H9 (cell line): ENCODE measurements around the gene HCN2. TPM values are rescaled to one million over a fixed set of nuclear protein-coding genes. Genes with fewer than 3 reads are reported as not detected.

ENCODE experiments used
- DNase-seq: peaks from one replicate; pipeline ENCODE4 v3.0.0-alpha.2; 2017
- H2AFZ ChIP-seq: one replicate; pipeline ENCODE4 v1.6.1; 2013; ENCODE audit warnings: mild to moderate bottlenecking, low read length, control low read depth, moderate library complexity
- H2AK5ac ChIP-seq: 2 replicates; pipeline ENCODE4 v1.6.1; 2013; ENCODE audit warnings: low read length, control low read depth, mixed read lengths; ENCODE audit not compliant: insufficient read length
- H2BK120ac ChIP-seq: one replicate; pipeline ENCODE4 v1.6.1; 2013; ENCODE audit warnings: low read depth, mild to moderate bottlenecking, low read length, control low read depth, inconsistent platforms; ENCODE audit not compliant: poor library complexity, severe bottlenecking
- H2BK12ac ChIP-seq: 2 replicates; pipeline ENCODE4 v1.6.1; 2013; ENCODE audit warnings: low read length, control low read depth, mixed read lengths, low read depth; ENCODE audit not compliant: insufficient read length
- H2BK15ac ChIP-seq: 2 replicates; pipeline ENCODE4 v1.6.1; 2013; ENCODE audit warnings: low read depth, low read length, control low read depth
- H2BK20ac ChIP-seq: one replicate; pipeline ENCODE4 v1.6.1; 2013; ENCODE audit warnings: low read depth, mild to moderate bottlenecking, low read length, control low read depth, inconsistent platforms; ENCODE audit not compliant: poor library complexity, severe bottlenecking
- H2BK5ac ChIP-seq: 2 replicates; pipeline ENCODE4 v1.6.1; 2013; ENCODE audit warnings: low read length, control low read depth, mixed read lengths; ENCODE audit not compliant: insufficient read length
- H3K14ac ChIP-seq: 2 replicates; pipeline ENCODE4 v1.6.1; 2013; ENCODE audit warnings: low read length, control low read depth; ENCODE audit not compliant: insufficient read depth
- H3K18ac ChIP-seq: 2 replicates; pipeline ENCODE4 v1.6.1; 2013; ENCODE audit warnings: low read depth, mild to moderate bottlenecking, mixed read lengths, low read length, control low read depth; ENCODE audit not compliant: insufficient read length
- H3K23ac ChIP-seq: 2 replicates; pipeline ENCODE4 v1.6.1; 2013; ENCODE audit warnings: low read length, control low read depth, mixed read lengths, low read depth; ENCODE audit not compliant: insufficient read length
- H3K23me2 ChIP-seq: 2 replicates; pipeline ENCODE4 v1.6.1; 2013; ENCODE audit warnings: low read depth, mild to moderate bottlenecking, mixed read lengths, low read length, control low read depth; ENCODE audit not compliant: insufficient read length, poor library complexity, severe bottlenecking
- H3K27ac ChIP-seq: 2 replicates; pipeline ENCODE4 v1.5.1; 2013; ENCODE audit warnings: low read length, control low read depth, mixed read lengths, low read depth; ENCODE audit not compliant: insufficient read length
- H3K27me3 ChIP-seq: 2 replicates; pipeline ENCODE4 v1.6.1; 2013; ENCODE audit warnings: low read length, control low read depth, inconsistent platforms; ENCODE audit not compliant: insufficient read depth
- H3K4ac ChIP-seq: 2 replicates; pipeline ENCODE4 v1.6.1; 2013; ENCODE audit warnings: low read depth, mild to moderate bottlenecking, control low read depth, inconsistent platforms, low read length, moderate library complexity
- H3K4me1 ChIP-seq: 2 replicates; pipeline ENCODE4 v1.6.1; 2013; ENCODE audit warnings: low read length, control low read depth, inconsistent platforms; ENCODE audit not compliant: insufficient read depth
- H3K4me2 ChIP-seq: 2 replicates; pipeline ENCODE4 v1.6.1; 2013; ENCODE audit warnings: low read length, control low read depth, mixed read lengths; ENCODE audit not compliant: insufficient read length, insufficient read depth
- H3K56ac ChIP-seq: 2 replicates; pipeline ENCODE4 v1.6.1; 2013; ENCODE audit warnings: low read depth, mild to moderate bottlenecking, mixed read lengths, low read length, control low read depth; ENCODE audit not compliant: insufficient read length
- H3K79me1 ChIP-seq: 2 replicates; pipeline ENCODE4 v1.6.1; 2013; ENCODE audit warnings: low read depth, mild to moderate bottlenecking, moderate library complexity, low read length, control low read depth, inconsistent platforms; ENCODE audit not compliant: insufficient read depth, poor library complexity, severe bottlenecking
- H3K79me2 ChIP-seq: 2 replicates; pipeline ENCODE4 v1.6.1; 2013; ENCODE audit warnings: low read length, control low read depth, inconsistent platforms; ENCODE audit not compliant: insufficient read depth
- H3K9ac ChIP-seq: 2 replicates; pipeline ENCODE4 v1.6.1; 2013; ENCODE audit warnings: low read length, control low read depth, mixed read lengths; ENCODE audit not compliant: insufficient read length; ENCODE audit errors: extremely low read depth
- H3K9me3 ChIP-seq: one replicate; pipeline ENCODE4 v1.6.1; 2013; ENCODE audit warnings: low read depth, low read length, inconsistent platforms; ENCODE audit not compliant: control insufficient read depth
- H3T11ph ChIP-seq: one replicate; pipeline ENCODE4 v1.6.1; 2013; ENCODE audit warnings: mild to moderate bottlenecking, low read length, control low read depth, inconsistent platforms
- H4K20me1 ChIP-seq: one replicate; pipeline ENCODE4 v1.6.1; 2013; ENCODE audit not compliant: control insufficient read depth, insufficient read length, insufficient read depth
- H4K5ac ChIP-seq: 2 replicates; pipeline ENCODE4 v1.6.1; 2013; ENCODE audit warnings: low read depth, mild to moderate bottlenecking, mixed read lengths, low read length, control low read depth; ENCODE audit not compliant: insufficient read length
- H4K8ac ChIP-seq: replicated peaks from 2 replicates; pipeline ENCODE4 v1.6.1; 2013; ENCODE audit warnings: low read length, control low read depth, mixed read lengths, low read depth; ENCODE audit not compliant: insufficient read length
- H4K91ac ChIP-seq: 2 replicates; pipeline ENCODE4 v1.6.1; 2013; ENCODE audit warnings: low read depth, mild to moderate bottlenecking, moderate library complexity, mixed read lengths, low read length, control low read depth; ENCODE audit not compliant: insufficient read length
- H3K27ac Mint-ChIP-seq, 3 experiments: 2 replicates in 2 of 3; 3 replicates in 1 of 3; pipeline ENCODE4 v1.8.0; 2020 to 2021; ENCODE audit warnings: mixed read lengths in 3 of 3, mild to moderate bottlenecking in 1 of 3, moderate library complexity in 1 of 3
- H3K27me3 Mint-ChIP-seq: 2 replicates; pipeline ENCODE4 v1.8.0; 2021; ENCODE audit warnings: low read depth, mild to moderate bottlenecking, moderate library complexity, mixed read lengths
- H3K36me3 Mint-ChIP-seq, 3 experiments: 2 replicates in 2 of 3; 3 replicates in 1 of 3; pipeline ENCODE4 v1.8.0; 2020 to 2021; ENCODE audit warnings: low read depth in 3 of 3, mixed read lengths in 3 of 3; ENCODE audit not compliant: insufficient read depth in 1 of 3
- H3K4me1 Mint-ChIP-seq, 2 experiments: 2 replicates each; pipeline ENCODE4 v1.8.0; 2020; ENCODE audit warnings: mixed read lengths in 2 of 2
- H3K4me3 Mint-ChIP-seq, 2 experiments: 2 replicates in 1 of 2; 3 replicates in 1 of 2; pipeline ENCODE4 v1.8.0; 2020 to 2021; ENCODE audit warnings: mild to moderate bottlenecking in 2 of 2, mixed read lengths in 2 of 2, moderate library complexity in 1 of 2
- H3K9me3 Mint-ChIP-seq, 2 experiments: 2 replicates in 1 of 2; 3 replicates in 1 of 2; pipeline ENCODE4 v1.8.0; 2020; ENCODE audit warnings: mild to moderate bottlenecking in 2 of 2, mixed read lengths in 2 of 2, moderate library complexity in 1 of 2
- CTCF ChIP-seq: fragments of 200-600 bp; sonication (generic); conservative IDR thresholded peaks from 3 replicates; pipeline ENCODE4 v1.8.0; 2021; ENCODE audit warnings: antibody characterized with exemption, mild to moderate bottlenecking
- WGBS: extraction: QIAGEN DNeasy Blood & Tissue Kit; methylation state at CpG from one replicate; pipeline ENCODE4 v1.1.7; 2013; ENCODE audit warnings: missing lambda C conversion rate, low lambda C conversion rate, mixed read lengths; ENCODE audit not compliant: insufficient read length; ENCODE audit errors: extremely low coverage; 5-methylcytosine and 5-hydroxymethylcytosine counted together
- total RNA-seq: library from RNA; stranded (reverse); gene quantifications from 2 replicates; pipeline ENCODE4 v1.2.1, GENCODE V29; 2021

Gene HCN2
- total RNA-seq, 1 experiment from 2014 or later: 3.7 TPM

- no peak overlapping the region for H3T11ph ChIP-seq
- H4K91ac ChIP-seq: no peak overlapping the region
- H3K14ac ChIP-seq: no peak overlapping the region
- H3K9me3 ChIP-seq: no peaks in the 10 kb centered on the region
- TF ChIP-seq CTCF: no peak
- Mint-ChIP-seq H3K4me3 (peak overlapping the region; percentile 76 to 85), H3K4me1 (peaks cover 13 to 18% of the 10 kb centered on the region in 2 experiments), H3K27me3 (peaks cover 15% of the 10 kb centered on the region), H3K27ac (peak overlapping the region in 2 of 3 experiments; percentile 83 to 85; a peak in 3 of 7 replicates), H3K9me3 (peaks cover 0 to 3% of the 10 kb centered on the region in 2 experiments; a peak in 2 of 5 replicates), H3K36me3 (peaks cover 0 to 4% (median 2%) of the 10 kb centered on the region in 3 experiments; a peak in 3 of 7 replicates)
- peak overlapping the region; percentile 69 for H3K4me2 ChIP-seq
- H3K56ac ChIP-seq: no peak overlapping the region
- no peak overlapping the region for H3K23ac ChIP-seq
- H3K9ac ChIP-seq: peak overlapping the region; percentile 73
- H3K27me3 ChIP-seq: no peaks in the 10 kb centered on the region
- no peak overlapping the region for H3K27ac ChIP-seq
- no CpG with 5 or more reads among the region's 31 CpGs for WGBS
- no peak for DNase-seq
- H3K4me1 ChIP-seq: no peaks in the 10 kb centered on the region; the same call in 1 of the 2 replicates
- no peak overlapping the region for H2AFZ ChIP-seq
- no peak overlapping the region for H3K4ac ChIP-seq
- no peak overlapping the region for H4K8ac ChIP-seq
- no peak overlapping the region for H2BK120ac ChIP-seq
- H2BK20ac ChIP-seq: no peak overlapping the region
- no peak overlapping the region for H2BK5ac ChIP-seq
- H4K5ac ChIP-seq: no peak overlapping the region
- peaks cover 56% of the 10 kb centered on the region; the same call in 1 of the 2 replicates for H3K79me2 ChIP-seq
- H2AK5ac ChIP-seq: no peak overlapping the region
- H3K18ac ChIP-seq: no peak overlapping the region
- H3K23me2 ChIP-seq: peaks cover 7% of the 10 kb centered on the region
- peaks cover 8% of the 10 kb centered on the region for H4K20me1 ChIP-seq
- H2BK15ac ChIP-seq: no peak overlapping the region
- H3K79me1 ChIP-seq: peaks cover 5% of the 10 kb centered on the region
- H2BK12ac ChIP-seq: no peak overlapping the region
These were observed 71.9 kb downstream of the HCN2 start for GRCh38 chr19:661427-662196.
